Endothelial cell of umbilical vein (primary cell): ENCODE results near the gene YWHAH. TPM values are rescaled to one million over a fixed set of nuclear protein-coding genes. Genes with fewer than 3 reads are reported as not detected.

Experiments
- BruUV-seq: library from RNA; stranded (reverse); fragments of 400-500 nt; replicated peaks from 2 replicates; lab custom pipeline; 2021; lab: Mats Ljungman, UMichigan
- CTCF ChIA-PET: fragments of 300-600, 350-600 bp; sonication (Branson Sonifier 250); formaldehyde crosslinking; loops from one replicate; lab custom pipeline; 2021; ENCODE audit warnings: antibody characterized with exemption, inconsistent platforms; lab: Charles Lee
- POLR2A ChIA-PET: fragments of 300-600, 350-600 bp; sonication (Branson Sonifier 250); formaldehyde crosslinking; loops from one replicate; lab custom pipeline; 2021; ENCODE audit warnings: antibody characterized with exemption, inconsistent platforms; lab: Charles Lee
- DNase-seq: peaks from one replicate; pipeline ENCODE4 v3.0.0-alpha.2; 2011; ENCODE audit warnings: low read depth, low spot score
- FAIRE-seq: peaks from 2 replicates; lab custom pipeline; 2011; peaks lifted over from hg19 to GRCh38; lab: Jason Lieb, UNC
- H2AFZ ChIP-seq: 2 replicates; pipeline ENCODE4 v1.6.0; 2012; ENCODE audit warnings: low read depth, low read length, control low read depth, inconsistent platforms
- H3K27ac ChIP-seq: 2 replicates; pipeline ENCODE4 v1.5.1; 2011; ENCODE audit warnings: low read depth, mild to moderate bottlenecking, control low read depth, low read length, moderate library complexity; ENCODE audit not compliant: insufficient read depth
- H3K27me3 ChIP-seq, 2 experiments: 2 replicates each; pipeline versions ENCODE4 v1.6.0 to v1.6.1; 2011; ENCODE audit warnings: low read length in 2 of 2, mixed read lengths in 1 of 2; ENCODE audit not compliant: control insufficient read depth in 2 of 2, insufficient read depth in 2 of 2
- H3K36me3 ChIP-seq, 2 experiments: 2 replicates in 1 of 2; 3 replicates in 1 of 2; pipeline ENCODE4 v1.5.1; 2011; ENCODE audit warnings: low read length in 2 of 2, mild to moderate bottlenecking in 1 of 2, moderate library complexity in 1 of 2; ENCODE audit not compliant: control insufficient read depth in 2 of 2, insufficient read depth in 2 of 2; ENCODE audit errors: extremely low read depth in 1 of 2
- H3K4me1 ChIP-seq: 3 replicates; pipeline ENCODE4 v1.5.1; 2011; ENCODE audit warnings: mild to moderate bottlenecking, low read length; ENCODE audit not compliant: control insufficient read depth, insufficient read depth; ENCODE audit errors: extremely low read depth
- H3K4me2 ChIP-seq: 2 replicates; pipeline ENCODE4 v1.6.1; 2011; ENCODE audit warnings: low read length, control low read depth, mixed read lengths; ENCODE audit not compliant: insufficient read depth
- H3K4me3 ChIP-seq, 3 experiments: fragments of 200-600 bp in 1 of 3; sonication (generic), shearing (Covaris generic) in 1 of 3; replicated peaks in 1 of 3; 2 replicates each; pipeline ENCODE4 v1.5.1; 2011 to 2016; ENCODE audit warnings: control low read depth in 3 of 3, low read length in 3 of 3, mild to moderate bottlenecking in 2 of 3, inconsistent platforms in 1 of 3, low read depth in 1 of 3, moderate library complexity in 1 of 3; ENCODE audit not compliant: insufficient read depth in 1 of 3
- H3K79me2 ChIP-seq: 2 replicates; pipeline ENCODE4 v1.6.0; 2012; ENCODE audit warnings: low read length, inconsistent platforms; ENCODE audit not compliant: control insufficient read depth, insufficient read depth
- H3K9ac ChIP-seq: replicated peaks from 2 replicates; pipeline ENCODE3; 2011; ENCODE audit warnings: low read length, control low read depth; ENCODE audit not compliant: insufficient read depth; ENCODE audit errors: extremely low read depth
- H3K9me1 ChIP-seq: replicated peaks from 3 replicates; pipeline ENCODE4 v1.6.0; 2011; ENCODE audit warnings: mild to moderate bottlenecking, low read length; ENCODE audit not compliant: control insufficient read depth, insufficient read depth; ENCODE audit errors: extremely low read depth
- H3K9me3 ChIP-seq: replicated peaks from 2 replicates; pipeline ENCODE4 v1.5.1; 2012; ENCODE audit warnings: low read length, inconsistent platforms; ENCODE audit not compliant: control insufficient read depth, insufficient read depth
- H4K20me1 ChIP-seq: replicated peaks from 2 replicates; pipeline ENCODE3; 2011; ENCODE audit warnings: mild to moderate bottlenecking, low read length; ENCODE audit not compliant: control insufficient read depth, insufficient read depth; ENCODE audit errors: extremely low read depth
- CTCF ChIP-seq, 2 donors: IDR thresholded peaks; 1 replicate in 1 of 2; 2 replicates in 1 of 2; pipeline ENCODE4 v1.5.1; 2011; ENCODE audit warnings: low read length in 2 of 2, mild to moderate bottlenecking in 2 of 2, moderate library complexity in 2 of 2, control low read depth in 1 of 2, inconsistent platforms in 1 of 2, low read depth in 1 of 2; ENCODE audit not compliant: insufficient read depth in 1 of 2; ENCODE audit errors: extremely low read depth in 1 of 2
- EZH2 ChIP-seq: IDR thresholded peaks from 2 replicates; pipeline ENCODE4 v1.6.1; 2012; ENCODE audit warnings: borderline replicate concordance, low read depth, mild to moderate bottlenecking, moderate library complexity, low read length, inconsistent platforms; ENCODE audit not compliant: severe bottlenecking
- FOS ChIP-seq: IDR thresholded peaks from 2 replicates; pipeline ENCODE4 v1.6.1; 2011; ENCODE audit warnings: mild to moderate bottlenecking, low read length, moderate library complexity, borderline replicate concordance; ENCODE audit not compliant: insufficient read depth
- GATA2 ChIP-seq: IDR thresholded peaks from 2 replicates; pipeline ENCODE4 v1.7.0; 2011; ENCODE audit warnings: low read depth, mild to moderate bottlenecking, moderate library complexity, mixed read lengths, low read length; ENCODE audit not compliant: insufficient read length, insufficient read depth
- JUN ChIP-seq: IDR thresholded peaks from 2 replicates; pipeline ENCODE4 v1.6.1; 2011; ENCODE audit warnings: borderline replicate concordance, low read depth; ENCODE audit not compliant: insufficient read length, insufficient read depth
- MAX ChIP-seq: IDR thresholded peaks from 2 replicates; pipeline ENCODE4 v1.6.1; 2011; ENCODE audit not compliant: insufficient read depth, insufficient read length
- MYC ChIP-seq: IDR thresholded peaks from one replicate; pipeline ENCODE4 v1.6.1; 2011; ENCODE audit warnings: mild to moderate bottlenecking, low read depth, low read length
- POLR2A ChIP-seq: IDR thresholded peaks from 2 replicates; pipeline ENCODE4 v1.6.1; 2012; ENCODE audit warnings: low read depth, mild to moderate bottlenecking, control low read depth, low read length
- POLR2AphosphoS5 ChIP-seq: IDR thresholded peaks from 2 replicates; pipeline ENCODE4 v1.6.1; 2012; ENCODE audit warnings: low read depth, mild to moderate bottlenecking, control low read depth, low read length, moderate library complexity; ENCODE audit not compliant: insufficient read depth
- dilution Hi-C: fragments of 300-500 bp; cut with MboI; formaldehyde crosslinking; loops from one replicate; pipeline ENCODE4 v1.15.0; 2019; ENCODE audit warnings: low sequenced_read_pairs; ENCODE audit not compliant: extremely low pct_ligation_motif_present
- intact Hi-C: fragments of 100-400 bp; cut with micrococcal nuclease; formaldehyde crosslinking; loops from one replicate; pipeline ENCODE4 v1.10.0; 2022
- polyA plus RNA-seq, 4 experiments: library from polyadenylated mRNA; depleted of rRNA in 3 of 4; stranded (reverse) in 3 of 4; unstranded in 1 of 4; fragments of >200 nt; gene quantifications; 2 replicates each; pipeline versions ENCODE4 v1.2.1 to v1.2.3, GENCODE V29; 2011 to 2012; ENCODE audit warnings: missing spikeins in 1 of 4
- total RNA-seq: library from RNA; stranded (reverse); gene quantifications from 2 replicates; pipeline ENCODE4 v1.2.3, GENCODE V29; 2021

YWHAH gene
- total and polyA plus RNA-seq, 2 donors (not counting 3 experiments of a cell fraction or from before 2014, with no cell fraction given), result 73.6 to 170 TPM

DNA sequence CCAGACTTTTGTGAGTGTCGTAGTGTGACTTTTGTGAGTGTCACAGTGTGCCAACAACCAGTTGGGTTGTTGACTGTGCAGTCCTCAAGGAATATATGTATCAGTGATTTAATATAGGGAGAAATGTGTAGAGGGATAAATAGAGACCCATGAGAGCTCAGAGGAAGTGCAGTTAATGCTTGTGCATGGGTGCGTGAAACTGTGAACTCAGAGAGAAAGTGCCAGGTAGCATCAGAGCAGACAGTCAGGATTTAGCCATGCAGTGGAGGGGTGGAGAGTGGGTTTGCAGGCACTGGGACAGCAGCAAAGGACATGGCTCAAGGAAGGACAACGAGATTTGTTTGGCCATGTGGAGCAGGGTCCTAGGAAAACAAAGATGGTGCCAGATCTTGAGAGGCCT lies 33.6 kb downstream of the YWHAH start:
- Histone ChIP-seq H3K4me1 (no peaks in the 10 kb centered on the region), H3K4me3 (no peak overlapping the region), H3K27ac (no peak overlapping the region), H3K4me2 (no peak overlapping the region), H3K9me3 (no peaks in the 10 kb centered on the region), H4K20me1 (no peaks in the 10 kb centered on the region), H3K9ac (no peak overlapping the region), H3K36me3 (no peaks in the 10 kb centered on the region), H2AFZ (no peak overlapping the region), H3K27me3 (no peaks in the 10 kb centered on the region), H3K9me1 (no peaks in the 10 kb centered on the region), H3K79me2 (no peaks in the 10 kb centered on the region)
- ChIA-PET CTCF (interaction anchor here (1.0 to 6.4 kb wide), 12 partner anchors 13 to 465 kb away, joined by 3 to 63 read pairs (median 4); no protein-coding TSS in a partner anchor), POLR2A (no interaction called here)
- no TSS peak for BruUV-seq
- DNase-seq, result no peak
- TF ChIP-seq GATA2 (no peak), POLR2AphosphoS5 (no peak), MAX (no peak), CTCF (IDR thresholded peaks at IDR 0.05; ENCODE audit: extremely low read depth in 1 of 2, insufficient read depth in 1 of 2, low read depth in 1 of 2, low read length in 2 of 2) (no peak), MYC (no peak), FOS (no peak), JUN (no peak), POLR2A (no peak), EZH2 (no peak)
- dilution Hi-C loops (no loop called here), intact Hi-C loops (loop anchor here (1.0 to 5.0 kb wide), 7 partner anchors 103 to 541 kb away; partner anchors contain the start of gene RFPL2)
- FAIRE-seq, result no peak
